DMS 273 (cell line): ENCODE results near the gene CLDN3.

Source experiments
- DNase-seq: peaks from one replicate; lab custom pipeline; 2025; ENCODE audit not compliant: unreplicated experiment; lab: John Stamatoyannopoulos, UW

The CLDN3 gene

GRCh38 chr7:73773700-73774517, 3.8 kb upstream of the CLDN3 start:
- DNase-seq, result no peak

- DNase-seq, result no peak
These were observed 995 bp upstream of the CLDN3 start for GRCh38 chr7:73770860-73771670.

- DNase-seq, result no peak
These were observed 529 bp downstream of the CLDN3 start for GRCh38 chr7:73769481-73770001.

- no peak for DNase-seq
These were observed 1.2 kb downstream of the CLDN3 start for GRCh38 chr7:73768641-73769480.

- no peak for DNase-seq
These were observed 3.4 kb downstream of the CLDN3 start for GRCh38 chr7:73766556-73767229.

- no peak for DNase-seq
These were observed 7.4 kb downstream of the CLDN3 start for GRCh38 chr7:73762659-73762999.

- DNase-seq, result no peak
These were observed 8.0 kb downstream of the CLDN3 start for GRCh38 chr7:73761854-73762658.

- DNase-seq, result no peak
These were observed 11.4 kb downstream of the CLDN3 start for GRCh38 chr7:73758581-73759138.

- DNase-seq, result no peak
These were observed 19.9 kb downstream of the CLDN3 start for GRCh38 chr7:73749931-73750776.

- DNase-seq, result peak; percentile 84
These were observed 23.7 kb downstream of the CLDN3 start for GRCh38 chr7:73746378-73746777.

- peak; percentile 55 for DNase-seq
These were observed 27.1 kb downstream of the CLDN3 start for GRCh38 chr7:73742753-73743641.

GRCh38 chr7:73742338-73742752, 27.7 kb downstream of the CLDN3 start:
- DNase-seq, result no peak

GRCh38 chr7:73741600-73741999, 28.5 kb downstream of the CLDN3 start:
- DNase-seq, result peak; percentile 92

- no peak for DNase-seq
These were observed 29.3 kb downstream of the CLDN3 start for GRCh38 chr7:73740771-73741170.

- no peak for DNase-seq
These were observed 29.9 kb downstream of the CLDN3 start for GRCh38 chr7:73740212-73740611.

- no peak for DNase-seq
These were observed 30.7 kb downstream of the CLDN3 start for GRCh38 chr7:73739387-73739767.

GRCh38 chr7:73738612-73739386, 31.3 kb downstream of the CLDN3 start, which contains the start of gene ABHD11:
ABHD11 (minus strand) TSS chr7:73738802; CDS start chr7:73738770, 32 bp downstream.
- peak; percentile 99 for DNase-seq
